Neural crest cell (in vitro differentiated cells): ENCODE results near the gene RYR1. TPM values are rescaled to one million over a fixed set of nuclear protein-coding genes. Genes with fewer than 3 reads are reported as not detected.
A peak's percentile ranks its signal among the peaks of the same experiment; 100 is the strongest.

Experiments
- DNase-seq: peaks from one replicate; pipeline ENCODE4 v3.0.0; 2021; ENCODE audit warnings: low read depth, mixed read lengths, low spot score
- H3K27ac Mint-ChIP-seq: one replicate; pipeline ENCODE4 v1.8.0; 2021; ENCODE audit warnings: mild to moderate bottlenecking, mixed read lengths; ENCODE audit not compliant: unreplicated experiment
- H3K27me3 Mint-ChIP-seq: 2 replicates; pipeline ENCODE4 v1.8.0; 2021; ENCODE audit warnings: low read depth, mild to moderate bottlenecking, mixed read lengths
- H3K36me3 Mint-ChIP-seq: 2 replicates; pipeline ENCODE4 v1.8.0; 2021; ENCODE audit warnings: low read depth, mild to moderate bottlenecking, mixed read lengths
- H3K4me1 Mint-ChIP-seq: 2 replicates; pipeline ENCODE4 v1.8.0; 2021; ENCODE audit warnings: mixed read lengths
- H3K4me3 Mint-ChIP-seq: one replicate; pipeline ENCODE4 v1.8.0; 2021; ENCODE audit warnings: mild to moderate bottlenecking, mixed read lengths
- H3K9me3 Mint-ChIP-seq: 2 replicates; pipeline ENCODE4 v1.8.0; 2021; ENCODE audit warnings: mixed read lengths
- total RNA-seq: library from RNA; stranded (reverse); gene quantifications from 2 replicates; pipeline ENCODE4 v1.2.1, GENCODE V29; 2021
- TF ChIP-seq, protein P1 (sequence below): fragments of 200-600 bp; sonication (generic); conservative IDR thresholded peaks from 2 replicates; pipeline ENCODE4 v1.5.0; 2021; ENCODE audit warnings: antibody characterized with exemption, mild to moderate bottlenecking

The RYR1 gene
- total RNA-seq, 1 donor from 2014 or later: 1.1 TPM

DNA sequence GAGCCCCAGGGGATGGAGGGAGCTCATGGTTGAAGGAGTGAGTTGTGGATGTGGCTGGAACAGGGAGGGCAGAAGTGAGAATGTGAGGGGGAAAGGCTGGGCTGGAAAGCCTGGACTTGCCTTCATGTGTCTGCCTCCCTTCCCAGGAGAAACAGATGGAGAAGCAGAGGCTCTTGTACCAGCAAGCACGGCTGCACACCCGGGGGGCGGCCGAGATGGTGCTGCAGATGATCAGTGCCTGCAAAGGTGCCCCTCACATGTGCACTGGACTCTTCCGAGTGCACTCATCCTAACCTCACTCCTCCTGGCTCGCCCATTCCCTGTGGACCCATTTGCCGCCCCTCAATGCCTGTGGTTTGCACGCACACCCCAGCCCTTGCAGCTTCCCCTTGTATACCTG lies 101.1 kb downstream of the RYR1 start:
- DNase-seq: no peak
- H3K36me3 Mint-ChIP-seq: no peaks in the 10 kb centered on the region
- no peak overlapping the region for H3K4me3 Mint-ChIP-seq
- peaks cover 10% of the 10 kb centered on the region for H3K9me3 Mint-ChIP-seq
- TF ChIP-seq, protein P1, sequence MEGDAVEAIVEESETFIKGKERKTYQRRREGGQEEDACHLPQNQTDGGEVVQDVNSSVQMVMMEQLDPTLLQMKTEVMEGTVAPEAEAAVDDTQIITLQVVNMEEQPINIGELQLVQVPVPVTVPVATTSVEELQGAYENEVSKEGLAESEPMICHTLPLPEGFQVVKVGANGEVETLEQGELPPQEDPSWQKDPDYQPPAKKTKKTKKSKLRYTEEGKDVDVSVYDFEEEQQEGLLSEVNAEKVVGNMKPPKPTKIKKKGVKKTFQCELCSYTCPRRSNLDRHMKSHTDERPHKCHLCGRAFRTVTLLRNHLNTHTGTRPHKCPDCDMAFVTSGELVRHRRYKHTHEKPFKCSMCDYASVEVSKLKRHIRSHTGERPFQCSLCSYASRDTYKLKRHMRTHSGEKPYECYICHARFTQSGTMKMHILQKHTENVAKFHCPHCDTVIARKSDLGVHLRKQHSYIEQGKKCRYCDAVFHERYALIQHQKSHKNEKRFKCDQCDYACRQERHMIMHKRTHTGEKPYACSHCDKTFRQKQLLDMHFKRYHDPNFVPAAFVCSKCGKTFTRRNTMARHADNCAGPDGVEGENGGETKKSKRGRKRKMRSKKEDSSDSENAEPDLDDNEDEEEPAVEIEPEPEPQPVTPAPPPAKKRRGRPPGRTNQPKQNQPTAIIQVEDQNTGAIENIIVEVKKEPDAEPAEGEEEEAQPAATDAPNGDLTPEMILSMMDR: no peak
- no peaks in the 10 kb centered on the region for H3K27me3 Mint-ChIP-seq
- no peak overlapping the region for H3K27ac Mint-ChIP-seq
- peaks cover 2% of the 10 kb centered on the region for H3K4me1 Mint-ChIP-seq

DNA sequence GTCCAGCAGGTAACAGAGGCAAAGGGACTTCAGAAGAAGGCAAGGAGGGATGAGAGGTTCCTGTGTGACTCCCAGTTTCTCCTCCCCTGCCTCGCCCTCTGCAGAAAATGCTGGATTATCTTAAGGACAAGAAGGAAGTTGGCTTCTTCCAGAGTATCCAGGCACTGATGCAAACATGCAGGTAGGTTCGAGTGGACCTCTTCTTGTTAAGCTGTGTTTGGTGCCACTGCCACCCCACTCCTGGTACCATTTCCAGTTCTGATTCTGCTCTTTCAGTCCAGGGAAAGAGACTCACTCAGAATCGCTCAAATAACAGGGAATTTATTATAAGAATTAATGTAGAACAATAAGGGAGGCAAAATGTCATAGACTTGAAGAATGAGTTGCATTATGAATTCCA lies 101.7 kb downstream of the RYR1 start:
- Mint-ChIP-seq H3K9me3 (peaks cover 10% of the 10 kb centered on the region), H3K27me3 (no peaks in the 10 kb centered on the region), H3K27ac (no peak overlapping the region), H3K4me1 (no peaks in the 10 kb centered on the region), H3K4me3 (no peak overlapping the region), H3K36me3 (no peaks in the 10 kb centered on the region)
- no peak for DNase-seq
- TF ChIP-seq, protein P1: no peak

DNA sequence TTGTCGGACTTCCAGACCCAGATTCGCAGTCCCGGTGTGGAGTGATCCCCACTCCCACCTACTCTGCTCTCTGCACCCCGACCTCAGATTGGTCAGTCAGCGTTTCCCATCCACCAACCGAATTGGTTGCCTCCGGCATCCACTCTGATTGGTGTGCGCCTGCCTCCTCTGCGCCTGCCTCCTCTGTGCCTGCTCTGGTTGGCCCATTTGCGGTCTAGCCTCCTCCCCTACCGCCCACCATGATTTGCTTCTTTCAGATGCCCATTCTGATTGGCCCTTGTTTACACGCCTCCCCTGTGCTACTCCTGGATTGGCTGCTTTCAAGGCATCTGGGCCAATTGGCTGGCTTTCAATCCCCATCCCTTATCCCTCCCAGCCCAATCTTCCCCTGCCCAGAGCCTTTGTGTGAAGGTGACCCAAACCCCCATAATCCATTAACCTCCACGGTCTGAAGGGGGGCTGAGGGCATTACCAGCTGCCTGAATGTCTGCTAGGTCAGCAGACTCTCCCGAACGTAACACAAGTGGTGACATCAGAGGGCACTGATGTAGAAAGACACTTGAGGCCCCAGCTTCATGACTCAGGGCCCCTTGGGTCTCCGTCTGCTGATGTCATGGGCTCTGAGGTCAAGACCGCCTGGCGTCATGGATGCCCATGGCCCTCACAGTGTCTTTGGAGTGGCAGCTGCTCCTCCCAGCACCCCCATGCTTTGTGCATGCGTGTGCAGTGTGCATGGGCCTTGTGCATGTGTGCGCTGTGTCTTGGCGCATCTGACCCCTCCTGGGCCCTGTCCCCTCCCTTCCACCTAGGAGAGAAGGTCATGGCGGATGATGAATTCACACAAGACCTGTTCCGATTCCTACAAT lies 103.8 kb downstream of the RYR1 start:
- H3K27ac Mint-ChIP-seq: peak overlapping the region; percentile 57
- H3K4me3 Mint-ChIP-seq: no peak overlapping the region
- TF ChIP-seq, protein P1: no peak
- H3K36me3 Mint-ChIP-seq: no peaks in the 10 kb centered on the region
- H3K9me3 Mint-ChIP-seq: peaks cover 10% of the 10 kb centered on the region
- H3K27me3 Mint-ChIP-seq: peaks cover 4% of the 10 kb centered on the region
- DNase-seq: no peak
- no peaks in the 10 kb centered on the region for H3K4me1 Mint-ChIP-seq

DNA sequence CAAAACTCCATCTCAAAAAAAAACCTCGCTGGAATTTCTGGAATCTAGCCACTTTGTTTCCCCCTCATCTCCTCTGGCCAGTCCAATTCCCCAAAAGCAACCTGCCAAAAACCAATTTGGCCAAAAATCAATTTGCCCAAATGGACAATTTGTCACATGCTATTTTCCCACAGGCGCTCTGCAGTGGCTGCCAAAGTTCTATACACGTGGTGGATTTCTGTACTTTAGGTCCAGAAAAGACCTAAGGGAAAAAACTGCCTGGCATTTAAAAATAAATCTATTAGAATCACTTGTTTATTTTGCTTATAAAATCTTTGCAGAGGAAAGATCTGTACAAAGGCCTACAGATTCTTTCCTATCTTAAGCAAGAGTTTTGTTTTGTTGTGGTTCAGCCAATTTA lies 104.9 kb downstream of the RYR1 start:
- no peak overlapping the region for H3K4me3 Mint-ChIP-seq
- peaks cover 4% of the 10 kb centered on the region for H3K27me3 Mint-ChIP-seq
- no peak overlapping the region for H3K27ac Mint-ChIP-seq
- peaks cover 10% of the 10 kb centered on the region for H3K9me3 Mint-ChIP-seq
- no peaks in the 10 kb centered on the region for H3K4me1 Mint-ChIP-seq
- no peaks in the 10 kb centered on the region for H3K36me3 Mint-ChIP-seq
- TF ChIP-seq, protein P1: no peak
- DNase-seq: no peak

DNA sequence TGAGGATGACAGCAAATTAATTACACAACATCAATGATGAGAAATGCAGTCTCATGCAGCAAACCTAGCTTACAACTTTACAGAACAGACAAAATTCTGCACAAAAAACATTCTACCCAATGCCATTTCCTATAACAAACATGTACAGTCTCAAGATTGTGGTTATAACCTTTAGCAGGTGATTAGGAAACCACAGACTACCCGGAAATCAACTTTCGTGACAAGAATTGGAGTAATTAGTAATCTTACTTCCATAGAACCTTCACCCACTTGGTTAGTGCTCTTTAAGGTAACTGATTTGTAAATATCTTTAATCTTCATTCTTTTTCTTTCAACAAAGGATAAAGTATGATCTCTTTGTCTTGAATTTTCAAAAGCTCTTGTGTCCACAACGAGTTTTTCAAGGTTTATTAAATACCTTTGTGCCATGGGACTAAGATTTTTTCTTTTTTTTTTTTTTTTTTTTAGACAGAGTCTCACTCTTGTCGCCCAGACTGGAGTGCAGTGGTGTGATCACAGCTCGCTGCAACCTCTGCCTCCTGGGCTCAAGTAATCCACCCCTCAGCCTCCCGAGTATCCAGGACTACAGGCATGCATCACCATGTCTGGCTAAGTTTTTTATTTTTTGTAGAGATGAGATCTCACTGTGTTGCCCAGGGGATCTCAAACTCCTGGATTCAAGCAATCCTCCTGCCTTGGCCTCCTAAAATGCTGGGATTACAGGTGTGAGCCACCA lies 105.5 kb downstream of the RYR1 start:
- H3K36me3 Mint-ChIP-seq: no peaks in the 10 kb centered on the region

More for the DNA sequence above, 105.5 kb downstream of the RYR1 start:
- no peaks in the 10 kb centered on the region for H3K4me1 Mint-ChIP-seq
- no peak overlapping the region for H3K4me3 Mint-ChIP-seq
- peaks cover 10% of the 10 kb centered on the region for H3K9me3 Mint-ChIP-seq
- TF ChIP-seq, protein P1: no peak
- peaks cover 4% of the 10 kb centered on the region for H3K27me3 Mint-ChIP-seq
- no peak for DNase-seq
- no peak overlapping the region for H3K27ac Mint-ChIP-seq
